ENCODE results near the gene GGNBP2.

GGNBP2 gene

DNA sequence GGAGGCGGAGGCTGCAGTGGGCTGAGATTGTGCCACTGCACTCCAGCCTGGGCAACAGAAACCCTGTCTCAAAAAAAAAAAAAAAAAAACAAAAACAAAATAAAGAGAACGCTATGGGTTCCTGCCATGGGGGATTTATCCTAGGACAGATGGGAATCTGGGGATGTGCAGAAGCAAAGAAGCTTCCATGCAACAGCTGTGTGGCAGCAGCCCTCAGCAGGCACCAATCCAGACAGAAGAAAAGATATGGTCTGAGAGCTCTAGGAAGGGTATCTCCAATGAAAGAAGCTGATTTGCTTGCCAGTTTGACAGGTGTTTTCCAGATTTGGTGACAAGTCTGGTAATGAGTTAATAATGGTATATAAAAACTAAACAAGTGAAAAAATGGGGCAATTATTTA, 21.6 kb upstream of the GGNBP2 start:
- TF ChIP-seq, protein P1, sequence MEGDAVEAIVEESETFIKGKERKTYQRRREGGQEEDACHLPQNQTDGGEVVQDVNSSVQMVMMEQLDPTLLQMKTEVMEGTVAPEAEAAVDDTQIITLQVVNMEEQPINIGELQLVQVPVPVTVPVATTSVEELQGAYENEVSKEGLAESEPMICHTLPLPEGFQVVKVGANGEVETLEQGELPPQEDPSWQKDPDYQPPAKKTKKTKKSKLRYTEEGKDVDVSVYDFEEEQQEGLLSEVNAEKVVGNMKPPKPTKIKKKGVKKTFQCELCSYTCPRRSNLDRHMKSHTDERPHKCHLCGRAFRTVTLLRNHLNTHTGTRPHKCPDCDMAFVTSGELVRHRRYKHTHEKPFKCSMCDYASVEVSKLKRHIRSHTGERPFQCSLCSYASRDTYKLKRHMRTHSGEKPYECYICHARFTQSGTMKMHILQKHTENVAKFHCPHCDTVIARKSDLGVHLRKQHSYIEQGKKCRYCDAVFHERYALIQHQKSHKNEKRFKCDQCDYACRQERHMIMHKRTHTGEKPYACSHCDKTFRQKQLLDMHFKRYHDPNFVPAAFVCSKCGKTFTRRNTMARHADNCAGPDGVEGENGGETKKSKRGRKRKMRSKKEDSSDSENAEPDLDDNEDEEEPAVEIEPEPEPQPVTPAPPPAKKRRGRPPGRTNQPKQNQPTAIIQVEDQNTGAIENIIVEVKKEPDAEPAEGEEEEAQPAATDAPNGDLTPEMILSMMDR (conservative IDR thresholded peaks at IDR 0.05): no peak
- no peak overlapping the region for H3K27ac ChIP-seq

DNA sequence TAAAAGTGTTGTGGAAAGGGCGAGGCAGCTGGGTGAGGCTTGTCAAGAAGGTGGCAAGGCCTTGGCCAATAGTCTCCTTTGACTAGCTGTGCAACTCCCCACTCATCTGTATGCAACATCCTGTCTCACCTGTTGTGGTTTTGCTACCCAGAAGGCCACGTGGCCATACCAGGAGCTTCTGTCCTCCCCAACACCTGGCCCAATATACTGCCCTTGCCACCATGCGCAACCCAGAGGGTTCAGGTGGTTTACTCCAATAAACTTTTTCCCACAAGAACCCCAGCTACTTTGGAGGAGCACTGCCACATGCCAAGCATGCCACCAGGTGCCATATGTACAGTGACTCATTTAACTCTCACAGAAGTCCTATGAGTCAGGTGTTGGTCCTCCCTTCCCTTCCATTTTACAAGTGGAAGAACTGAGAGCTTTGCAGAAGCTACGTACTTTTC, 20.3 kb upstream of the GGNBP2 start:
- TF ChIP-seq, protein P1 (conservative IDR thresholded peaks at IDR 0.05): no peak
- no peak overlapping the region for H3K27ac ChIP-seq

DNA sequence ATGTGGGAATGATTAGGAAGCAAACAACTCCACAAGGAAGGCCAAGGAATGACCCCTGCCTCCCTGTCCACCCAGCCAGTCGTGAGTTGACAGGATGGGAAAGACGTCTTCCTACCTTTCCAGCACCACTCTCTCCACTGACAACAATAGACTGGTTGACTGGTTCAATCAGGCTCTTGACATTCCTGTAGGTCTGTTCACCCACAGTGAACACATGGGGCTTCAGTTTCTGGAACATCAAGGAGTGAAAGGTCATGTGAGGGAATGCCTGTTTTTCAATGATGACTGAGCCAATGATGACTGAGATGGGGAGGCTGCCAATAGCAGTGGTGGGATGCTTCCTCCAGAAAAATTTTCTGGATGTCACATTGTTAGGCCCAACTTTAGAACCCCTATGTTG, 19.6 kb upstream of the GGNBP2 start:
- no peak overlapping the region for H3K27ac ChIP-seq
- TF ChIP-seq, protein P1 (conservative IDR thresholded peaks at IDR 0.05): no peak

DNA sequence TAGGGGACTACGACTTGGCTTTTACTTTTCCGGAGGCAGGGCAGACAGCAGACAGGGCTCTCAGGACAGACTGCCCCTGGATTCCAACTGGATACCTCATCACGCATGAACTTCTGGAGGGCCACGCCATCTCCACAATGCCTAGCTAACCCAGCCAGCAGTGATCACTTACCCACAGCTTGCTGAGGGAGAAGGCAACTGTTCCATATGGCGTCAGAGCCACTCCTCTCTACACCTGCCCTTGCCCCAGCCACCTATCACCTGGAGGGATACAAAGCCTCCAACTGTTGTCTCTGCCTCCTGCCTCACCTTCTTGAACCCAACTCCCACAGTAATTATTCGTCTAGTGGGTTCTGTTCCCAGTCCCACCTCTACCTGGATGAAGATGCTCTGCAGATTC, 18.8 kb upstream of the GGNBP2 start:
- TF ChIP-seq, protein P1 (conservative IDR thresholded peaks at IDR 0.05): no peak
- H3K27ac ChIP-seq: no peak overlapping the region

DNA sequence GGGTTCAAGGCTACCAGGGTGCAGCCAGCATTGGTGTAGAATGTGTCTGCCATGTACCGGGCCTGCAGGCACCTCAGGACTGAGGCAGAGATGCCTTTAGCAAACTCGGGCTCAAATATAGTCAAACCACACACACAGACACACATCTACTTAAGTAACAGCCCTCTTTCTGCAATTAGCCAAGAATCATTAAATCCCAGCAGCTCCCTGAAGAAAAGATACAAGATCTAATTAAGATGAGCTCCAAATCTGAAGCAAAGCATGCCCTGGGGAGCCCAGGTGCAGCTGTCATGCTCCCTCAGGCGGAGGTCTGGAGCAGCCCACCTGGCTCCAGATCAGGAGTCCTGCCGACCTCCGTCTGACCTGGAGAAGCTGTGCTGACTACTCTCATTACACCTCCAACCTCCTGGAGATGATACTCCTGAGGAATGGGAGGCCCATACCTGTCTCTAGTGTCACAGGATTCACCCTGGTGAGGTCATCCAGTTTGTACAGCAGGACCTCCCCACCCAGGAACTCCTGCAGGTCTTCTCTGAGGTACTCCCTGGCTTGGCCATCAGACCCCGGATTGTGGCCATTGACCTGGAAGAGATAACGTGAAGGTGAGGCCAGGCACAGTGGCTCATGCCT, 17.0 kb upstream of the GGNBP2 start:
- no peak overlapping the region for H3K27ac ChIP-seq
- TF ChIP-seq, protein P1 (conservative IDR thresholded peaks at IDR 0.05): no peak

DNA sequence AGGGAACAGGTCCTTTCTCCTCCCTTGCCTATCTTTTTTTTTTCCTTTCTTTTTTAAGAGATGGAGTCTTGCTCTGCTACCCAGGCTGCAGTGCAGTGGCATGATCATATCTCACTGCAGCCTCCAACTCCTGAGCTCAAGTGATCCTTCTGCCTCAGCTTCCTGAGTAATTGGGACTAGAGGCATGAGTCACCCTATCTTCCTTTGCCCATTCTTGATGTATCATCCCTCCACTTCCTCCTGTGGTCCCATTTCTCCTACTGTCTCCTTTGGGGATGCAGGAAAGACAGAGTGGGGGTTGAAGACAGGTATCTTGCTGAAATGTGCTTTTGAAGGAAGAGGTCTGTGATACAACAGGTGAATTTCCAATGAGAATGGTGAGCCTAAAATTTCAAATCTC, 15.6 kb upstream of the GGNBP2 start:
- TF ChIP-seq, protein P1 (conservative IDR thresholded peaks at IDR 0.05): no peak
- no peak overlapping the region for H3K27ac ChIP-seq

DNA sequence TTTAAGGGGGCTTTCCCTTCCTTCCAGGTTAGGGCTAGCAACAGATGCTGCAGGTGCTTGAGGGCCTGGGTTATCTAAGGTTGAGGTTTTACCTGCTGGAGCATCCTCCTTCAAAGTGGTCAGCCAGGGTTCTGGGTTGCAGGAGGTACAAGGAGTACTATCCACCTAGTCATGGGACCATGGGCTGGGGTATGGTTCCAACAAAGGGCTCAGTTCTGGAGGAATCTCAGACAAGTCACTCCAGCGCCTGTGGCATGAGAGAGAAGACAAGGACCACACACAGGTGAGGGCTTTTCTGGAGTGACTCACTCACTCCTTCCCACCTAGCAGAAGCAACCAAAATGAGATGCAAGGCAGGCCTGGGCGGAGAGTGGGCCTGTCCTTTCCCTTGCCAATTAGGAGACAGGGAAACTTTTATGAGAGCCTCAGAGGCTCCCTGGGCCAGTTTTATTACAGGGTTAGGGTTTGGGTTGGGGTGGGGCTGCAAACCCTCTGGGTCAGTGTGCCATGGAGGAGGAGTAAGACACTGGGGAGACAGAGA, 12.2 kb upstream of the GGNBP2 start:
- peak overlapping the region; percentile 98 for H3K27ac ChIP-seq
- TF ChIP-seq, protein P1 (conservative IDR thresholded peaks at IDR 0.05): no peak
